HepG2 (cell line): ENCODE data around the gene POTEF. TPM values are rescaled to one million over a fixed set of nuclear protein-coding genes. Genes with fewer than 3 reads are reported as not detected.
"Not testable (repeated sequence)": the region's sequence is repeated elsewhere in the genome, so short reads cannot be mapped to it uniquely, and the experiment has no call there.

Experiments used
- ATAC-seq: fragments of 200-7000 bp; cut with Tn5 transposase; 3 replicates; pipeline ENCODE4 v1.9.1; 2020; ENCODE audit warnings: mild to moderate bottlenecking, moderate library complexity
- BruUV-seq: library from RNA; stranded (reverse); fragments of 400-500 nt; replicated peaks from 2 replicates; lab custom pipeline; 2021; lab: Mats Ljungman, UMichigan
- CTCF ChIA-PET: fragments of 300-600 bp; formaldehyde crosslinking; extraction: SDS; loops from one replicate; lab custom pipeline; 2021; ENCODE audit warnings: low total read pairs, inconsistent platforms, low intra/inter-chr PET ratio; lab: Yijun Ruan, JAX
- POLR2A ChIA-PET: fragments of 350-600 bp; sonication (Branson Sonifier 250); formaldehyde crosslinking; loops from one replicate; lab custom pipeline; 2020; ENCODE audit warnings: antibody characterized with exemption, inconsistent platforms; lab: Yijun Ruan, JAX
- DNase-seq: peaks from one replicate; pipeline ENCODE4 v3.0.0-alpha.2; 2015; ENCODE audit warnings: low spot score
- FAIRE-seq: peaks from 3 replicates; lab custom pipeline; 2011; peaks lifted over from hg19 to GRCh38; lab: Jason Lieb, UNC
- H2AFZ ChIP-seq: one replicate; pipeline ENCODE4 v1.6.1; 2011; ENCODE audit warnings: low read length, inconsistent platforms
- H3K27ac ChIP-seq: fragments of 300-600 bp; 3 replicates; pipeline ENCODE4 v1.8.0; 2011; ENCODE audit warnings: mixed run types, mild to moderate bottlenecking, mixed read lengths, low read length, inconsistent platforms; ENCODE audit not compliant: insufficient read depth; ENCODE audit errors: extremely low read length
- H3K27me3 ChIP-seq, 2 experiments: fragments of 200-600 bp in 1 of 2; 2 replicates in 1 of 2; 3 replicates in 1 of 2; pipeline versions ENCODE4 v1.6.0 to v1.8.0; 2011; ENCODE audit warnings: low read length in 2 of 2, mild to moderate bottlenecking in 2 of 2, moderate library complexity in 2 of 2, inconsistent platforms in 1 of 2; ENCODE audit not compliant: insufficient read depth in 2 of 2, control insufficient read depth in 1 of 2
- H3K36me3 ChIP-seq, 2 experiments: fragments of 200-600 bp in 1 of 2; replicated peaks in 1 of 2; 2 replicates in 1 of 2; 3 replicates in 1 of 2; pipeline versions ENCODE4 v1.5.1 to v1.8.0; 2011; ENCODE audit warnings: low read length in 2 of 2, inconsistent platforms in 1 of 2; ENCODE audit not compliant: insufficient read depth in 2 of 2, control insufficient read depth in 1 of 2
- H3K4me1 ChIP-seq: 2 replicates; pipeline ENCODE4 v1.5.1; 2012; ENCODE audit warnings: low read length, inconsistent platforms; ENCODE audit not compliant: insufficient read depth
- H3K4me2 ChIP-seq: 2 replicates; pipeline ENCODE4 v1.6.0; 2011; ENCODE audit warnings: low read depth, low read length, inconsistent platforms
- H3K4me3 ChIP-seq, 3 experiments: fragments of 200-600 bp in 1 of 3; sonication (generic), shearing (Covaris generic) in 1 of 3; replicated peaks in 1 of 3; 2 replicates each; pipeline ENCODE4 v1.5.1; 2011 to 2016; ENCODE audit warnings: low read length in 3 of 3, inconsistent platforms in 2 of 3, low read depth in 2 of 3, mild to moderate bottlenecking in 2 of 3, control low read depth in 1 of 3, mixed read lengths in 1 of 3; ENCODE audit not compliant: insufficient read depth in 1 of 3
- H3K79me2 ChIP-seq: one replicate; pipeline ENCODE4 v1.6.1; 2011; ENCODE audit warnings: low read length, inconsistent platforms; ENCODE audit not compliant: insufficient read depth
- H3K9ac ChIP-seq: 2 replicates; pipeline ENCODE4 v1.6.0; 2011; ENCODE audit warnings: mild to moderate bottlenecking, low read depth, low read length, inconsistent platforms; ENCODE audit not compliant: insufficient read depth
- H3K9me3 ChIP-seq: 2 replicates; pipeline ENCODE4 v1.5.1; 2012; ENCODE audit warnings: mild to moderate bottlenecking, low read length
- H4K20me1 ChIP-seq: 2 replicates; pipeline ENCODE4 v1.6.0; 2011; ENCODE audit warnings: inconsistent platforms, mild to moderate bottlenecking, low read length, moderate library complexity; ENCODE audit not compliant: insufficient read depth
- WGBS: methylation state at CpG from one replicate; pipeline ENCODE4 v1.1.6; 2017; ENCODE audit warnings: low lambda C conversion rate; 5-methylcytosine and 5-hydroxymethylcytosine counted together
- in situ Hi-C: cut with HindIII; loops from 2 replicates; pipeline ENCODE4 v1.10.0; 2017; ENCODE audit warnings: low pct_unique_long_range_greater_than_20kb; ENCODE audit not compliant: extremely low pct_ligation_motif_present
- intact Hi-C: fragments of 100-400 bp; cut with micrococcal nuclease; formaldehyde crosslinking; loops from one replicate; pipeline ENCODE4 v1.10.0; 2022; ENCODE audit not compliant: unreplicated experiment
- polyA plus RNA-seq, 8 experiments: library from polyadenylated mRNA; depleted of rRNA in 3 of 8; stranded (reverse) in 7 of 8; unstranded in 1 of 8; fragments of >200 nt; fragmentation: Illumina TruSeq in 4 of 8; extraction: Trizol in 4 of 8; gene quantifications; 2 replicates each; pipeline versions ENCODE4 v1.2.1 to v1.2.3, GENCODE V29; 2011 to 2016; ENCODE audit warnings: low read depth in 4 of 8, missing spikeins in 1 of 8, mixed read lengths in 1 of 8; ENCODE audit not compliant: insufficient read depth in 1 of 8
- total RNA-seq, 5 experiments: library from RNA; depleted of rRNA; stranded (reverse); fragments of >200 nt; fragmentation: Illumina TruSeq; extraction: Trizol; gene quantifications; 2 replicates each; pipeline ENCODE4 v1.2.3, GENCODE V29; 2016; ENCODE audit warnings: low read depth in 1 of 5

POTEF gene
- total and polyA plus RNA-seq, 2 of the 13 experiments (the other 11 are each of a cell fraction or from before 2014, with no cell fraction given): 1.2 to 6.0 TPM

DNA sequence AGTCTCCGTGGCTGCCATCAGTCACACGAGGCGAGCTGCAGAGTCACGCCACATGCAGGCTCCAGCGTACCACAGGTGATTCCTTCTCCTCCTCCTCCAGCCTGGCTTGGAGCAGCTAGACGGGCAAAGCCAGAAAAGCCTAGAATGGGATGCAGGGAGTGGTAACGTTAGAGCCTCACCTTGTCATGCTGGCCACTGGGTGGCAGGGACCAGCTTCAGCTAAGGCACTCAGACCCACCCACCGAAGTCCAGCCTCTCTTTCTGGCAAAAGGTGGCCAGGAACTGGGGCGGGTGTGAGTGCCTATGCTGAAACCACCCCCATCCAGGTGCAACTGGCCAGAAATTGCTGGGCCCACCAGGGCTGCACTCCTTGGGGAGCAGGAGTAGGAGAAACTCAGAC lies 1.3 kb downstream of the POTEF start:
- H3K36me3 ChIP-seq, intact Hi-C loops, H3K9ac ChIP-seq, H3K27me3 ChIP-seq, H3K79me2 ChIP-seq, H3K27ac ChIP-seq, FAIRE-seq, H2AFZ ChIP-seq, in situ Hi-C loops, DNase-seq, H3K9me3 ChIP-seq, H4K20me1 ChIP-seq, H3K4me1 ChIP-seq, CTCF ChIA-PET, POLR2A ChIA-PET: not testable (repeated sequence)
- BruUV-seq: TSS peak; percentile 19
- Histone ChIP-seq H3K4me3 (peak overlapping the region in 2 of 3 experiments; percentile 46 to 56; a peak in 2 of 6 replicates), H3K4me2 (peak overlapping the region; percentile 36)
- peak; percentile 63 for ATAC-seq
- 60% methylated on average over 3 of the region's 9 CpGs for WGBS

DNA sequence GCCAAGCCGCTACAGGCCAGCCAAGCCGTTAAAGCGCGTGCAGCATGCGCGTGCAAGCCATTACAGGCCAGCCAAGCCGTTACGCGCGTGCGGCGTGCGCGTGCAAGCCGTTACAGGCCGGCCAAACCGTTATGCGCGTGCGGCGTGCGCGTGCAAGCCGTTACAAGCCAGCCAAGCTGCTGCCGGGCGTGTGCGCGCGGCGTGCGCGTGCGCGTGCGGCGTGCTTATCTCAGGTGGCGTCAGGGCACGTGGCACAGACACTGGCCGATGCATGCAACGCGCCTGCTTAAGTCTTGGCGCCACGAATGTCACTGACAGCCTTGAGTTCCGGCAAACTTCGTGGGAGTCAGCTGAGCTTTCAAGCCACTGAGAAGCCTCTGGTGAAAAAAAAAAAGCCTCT lies 8.1 kb downstream of the POTEF start:
- H3K27ac ChIP-seq, H4K20me1 ChIP-seq, H3K79me2 ChIP-seq, BruUV-seq, CTCF ChIA-PET, H3K4me3 ChIP-seq, DNase-seq, H3K36me3 ChIP-seq, H3K27me3 ChIP-seq, FAIRE-seq, intact Hi-C loops, H2AFZ ChIP-seq, H3K9me3 ChIP-seq, ATAC-seq, in situ Hi-C loops, H3K4me1 ChIP-seq, POLR2A ChIA-PET, H3K9ac ChIP-seq, H3K4me2 ChIP-seq: not testable (repeated sequence)
- WGBS: 95% methylated on average over 39 of the region's 45 CpGs
